HG03025 (cell line): ENCODE results near the gene MTHFD2.

ENCODE experiments used
- ATAC-seq: cut with Tn5 transposase; IDR thresholded peaks from one replicate; pipeline ENCODE4 v1.9.1; 2021; ENCODE audit warnings: mild to moderate bottlenecking, moderate library complexity; ENCODE audit not compliant: unreplicated experiment, low FRiP score

The MTHFD2 gene

GRCh38 chr2:74259733-74260132 is 61.3 kb downstream of the MTHFD2 start:
- no peak for ATAC-seq

GRCh38 chr2:74260495-74260894 is 62.1 kb downstream of the MTHFD2 start:
- no peak for ATAC-seq

GRCh38 chr2:74261204-74261864 is 62.9 kb downstream of the MTHFD2 start:
- no peak for ATAC-seq

- no peak for ATAC-seq
Observed at GRCh38 chr2:74262681-74263080, 64.3 kb downstream of the MTHFD2 start.

GRCh38 chr2:74264281-74264680 is 65.9 kb downstream of the MTHFD2 start:
- no peak for ATAC-seq

GRCh38 chr2:74267068-74267467 is 68.7 kb downstream of the MTHFD2 start:
- ATAC-seq: no peak
